ENCODE data around the gene HLX.

The HLX gene

GRCh38 chr1:220904876-220905275 is 25.6 kb downstream of the HLX start:
- no peaks in the 10 kb centered on the region for H3K36me3 ChIP-seq (ENCODE audit: control insufficient read depth in 1 of 2, insufficient read depth in 2 of 2, low read length in 2 of 2)
- H3K9me3 ChIP-seq (ENCODE audit: control insufficient read depth in 1 of 2, low read length in 2 of 2) = no peaks in the 10 kb centered on the region
- H3K4me3 ChIP-seq (ENCODE audit: low read depth in 1 of 2, low read length in 2 of 2) = no peak overlapping the region
- no peaks in the 10 kb centered on the region for H3K27me3 ChIP-seq (ENCODE audit: low read depth, low read length)
- H3K4me1 ChIP-seq (ENCODE audit: control insufficient read depth in 1 of 2, insufficient read depth in 2 of 2, low read length in 2 of 2) = no peaks in the 10 kb centered on the region
- no peak overlapping the region for H3K27ac ChIP-seq (ENCODE audit: low read length)

- H3K27me3 ChIP-seq (ENCODE audit: low read depth, low read length) = no peaks in the 10 kb centered on the region
- no peaks in the 10 kb centered on the region for H3K4me1 ChIP-seq (ENCODE audit: control insufficient read depth in 1 of 2, insufficient read depth in 2 of 2, low read length in 2 of 2)
- H3K36me3 ChIP-seq (ENCODE audit: control insufficient read depth in 1 of 2, insufficient read depth in 2 of 2, low read length in 2 of 2) = no peaks in the 10 kb centered on the region
- no peak overlapping the region for H3K27ac ChIP-seq (ENCODE audit: low read length)
- H3K4me3 ChIP-seq (ENCODE audit: low read depth in 1 of 2, low read length in 2 of 2) = no peak overlapping the region
- no peaks in the 10 kb centered on the region for H3K9me3 ChIP-seq (ENCODE audit: control insufficient read depth in 1 of 2, low read length in 2 of 2)
Measured at GRCh38 chr1:220905650-220906560, 26.7 kb downstream of the HLX start.

- H3K4me1 ChIP-seq (ENCODE audit: control insufficient read depth in 1 of 2, insufficient read depth in 2 of 2, low read length in 2 of 2) = no peaks in the 10 kb centered on the region
- no peaks in the 10 kb centered on the region for H3K27me3 ChIP-seq (ENCODE audit: low read depth, low read length)
- H3K4me3 ChIP-seq (ENCODE audit: low read depth in 1 of 2, low read length in 2 of 2) = no peak overlapping the region
- no peaks in the 10 kb centered on the region for H3K36me3 ChIP-seq (ENCODE audit: control insufficient read depth in 1 of 2, insufficient read depth in 2 of 2, low read length in 2 of 2)
- H3K27ac ChIP-seq (ENCODE audit: low read length) = no peak overlapping the region
- H3K9me3 ChIP-seq (ENCODE audit: control insufficient read depth in 1 of 2, low read length in 2 of 2) = no peaks in the 10 kb centered on the region
Measured at GRCh38 chr1:220906561-220907334, 27.5 kb downstream of the HLX start.

- Histone ChIP-seq H3K36me3 (ENCODE audit: control insufficient read depth in 1 of 2, insufficient read depth in 2 of 2, low read length in 2 of 2) (no peaks in the 10 kb centered on the region), H3K27ac (ENCODE audit: low read length) (no peak overlapping the region), H3K27me3 (ENCODE audit: low read depth, low read length) (no peaks in the 10 kb centered on the region), H3K4me3 (ENCODE audit: low read depth in 1 of 2, low read length in 2 of 2) (no peak overlapping the region), H3K4me1 (ENCODE audit: control insufficient read depth in 1 of 2, insufficient read depth in 2 of 2, low read length in 2 of 2) (no peaks in the 10 kb centered on the region), H3K9me3 (ENCODE audit: control insufficient read depth in 1 of 2, low read length in 2 of 2) (no peaks in the 10 kb centered on the region)
Measured at GRCh38 chr1:220908757-220909156, 29.5 kb downstream of the HLX start.

GRCh38 chr1:220910021-220910420 is 30.8 kb downstream of the HLX start:
- H3K4me3 ChIP-seq (ENCODE audit: low read depth in 1 of 2, low read length in 2 of 2) = no peak overlapping the region
- no peaks in the 10 kb centered on the region for H3K9me3 ChIP-seq (ENCODE audit: control insufficient read depth in 1 of 2, low read length in 2 of 2)
- no peaks in the 10 kb centered on the region for H3K36me3 ChIP-seq (ENCODE audit: control insufficient read depth in 1 of 2, insufficient read depth in 2 of 2, low read length in 2 of 2)
- H3K27ac ChIP-seq (ENCODE audit: low read length) = no peak overlapping the region
- no peaks in the 10 kb centered on the region for H3K27me3 ChIP-seq (ENCODE audit: low read depth, low read length)
- no peaks in the 10 kb centered on the region for H3K4me1 ChIP-seq (ENCODE audit: control insufficient read depth in 1 of 2, insufficient read depth in 2 of 2, low read length in 2 of 2)

- H3K27me3 ChIP-seq (ENCODE audit: low read depth, low read length) = no peaks in the 10 kb centered on the region
Measured at GRCh38 chr1:220914283-220915116, 35.3 kb downstream of the HLX start.

GRCh38 chr1:220915117-220915440 is 35.8 kb downstream of the HLX start:
- no peak overlapping the region for H3K4me3 ChIP-seq (ENCODE audit: low read depth in 1 of 2, low read length in 2 of 2)
- H3K27me3 ChIP-seq (ENCODE audit: low read depth, low read length) = no peaks in the 10 kb centered on the region
- no peaks in the 10 kb centered on the region for H3K4me1 ChIP-seq (ENCODE audit: control insufficient read depth in 1 of 2, insufficient read depth in 2 of 2, low read length in 2 of 2)
- no peaks in the 10 kb centered on the region for H3K9me3 ChIP-seq (ENCODE audit: control insufficient read depth in 1 of 2, low read length in 2 of 2)
- H3K27ac ChIP-seq (ENCODE audit: low read length) = no peak overlapping the region
- H3K36me3 ChIP-seq (ENCODE audit: control insufficient read depth in 1 of 2, insufficient read depth in 2 of 2, low read length in 2 of 2) = no peaks in the 10 kb centered on the region

More at GRCh38 chr1:220914283-220915116, 35.3 kb downstream of the HLX start:
- Histone ChIP-seq H3K4me3 (ENCODE audit: low read depth in 1 of 2, low read length in 2 of 2) (no peak overlapping the region), H3K36me3 (ENCODE audit: control insufficient read depth in 1 of 2, insufficient read depth in 2 of 2, low read length in 2 of 2) (no peaks in the 10 kb centered on the region), H3K27ac (ENCODE audit: low read length) (no peak overlapping the region), H3K9me3 (ENCODE audit: control insufficient read depth in 1 of 2, low read length in 2 of 2) (no peaks in the 10 kb centered on the region), H3K4me1 (ENCODE audit: control insufficient read depth in 1 of 2, insufficient read depth in 2 of 2, low read length in 2 of 2) (no peaks in the 10 kb centered on the region)

- no peaks in the 10 kb centered on the region for H3K36me3 ChIP-seq (ENCODE audit: control insufficient read depth in 1 of 2, insufficient read depth in 2 of 2, low read length in 2 of 2)
- no peak overlapping the region for H3K4me3 ChIP-seq (ENCODE audit: low read depth in 1 of 2, low read length in 2 of 2)
- H3K27me3 ChIP-seq (ENCODE audit: low read depth, low read length) = no peaks in the 10 kb centered on the region
- H3K4me1 ChIP-seq (ENCODE audit: control insufficient read depth in 1 of 2, insufficient read depth in 2 of 2, low read length in 2 of 2) = no peaks in the 10 kb centered on the region
- no peak overlapping the region for H3K27ac ChIP-seq (ENCODE audit: low read length)
- H3K9me3 ChIP-seq (ENCODE audit: control insufficient read depth in 1 of 2, low read length in 2 of 2) = no peaks in the 10 kb centered on the region
Measured at GRCh38 chr1:220915954-220916353, 36.7 kb downstream of the HLX start.

- no peak overlapping the region for H3K4me3 ChIP-seq (ENCODE audit: low read depth in 1 of 2, low read length in 2 of 2)
- no peaks in the 10 kb centered on the region for H3K27me3 ChIP-seq (ENCODE audit: low read depth, low read length)
- H3K9me3 ChIP-seq (ENCODE audit: control insufficient read depth in 1 of 2, low read length in 2 of 2) = no peaks in the 10 kb centered on the region
- H3K36me3 ChIP-seq (ENCODE audit: control insufficient read depth in 1 of 2, insufficient read depth in 2 of 2, low read length in 2 of 2) = no peaks in the 10 kb centered on the region
- H3K4me1 ChIP-seq (ENCODE audit: control insufficient read depth in 1 of 2, insufficient read depth in 2 of 2, low read length in 2 of 2) = no peaks in the 10 kb centered on the region
- no peak overlapping the region for H3K27ac ChIP-seq (ENCODE audit: low read length)
Measured at GRCh38 chr1:220917101-220917500, 37.9 kb downstream of the HLX start.

- no peaks in the 10 kb centered on the region for H3K4me1 ChIP-seq (ENCODE audit: control insufficient read depth in 1 of 2, insufficient read depth in 2 of 2, low read length in 2 of 2)
Measured at GRCh38 chr1:220917535-220918209, 38.4 kb downstream of the HLX start.

More at GRCh38 chr1:220917535-220918209, 38.4 kb downstream of the HLX start:
- no peak overlapping the region for H3K27ac ChIP-seq (ENCODE audit: low read length)
- H3K27me3 ChIP-seq (ENCODE audit: low read depth, low read length) = no peaks in the 10 kb centered on the region
- H3K9me3 ChIP-seq (ENCODE audit: control insufficient read depth in 1 of 2, low read length in 2 of 2) = no peaks in the 10 kb centered on the region
- no peak overlapping the region for H3K4me3 ChIP-seq (ENCODE audit: low read depth in 1 of 2, low read length in 2 of 2)
- no peaks in the 10 kb centered on the region for H3K36me3 ChIP-seq (ENCODE audit: control insufficient read depth in 1 of 2, insufficient read depth in 2 of 2, low read length in 2 of 2)

All from muscle layer of duodenum (tissue), 2 donors.